ENCODE results near the gene NEUROG1. TPM values are rescaled to one million over a fixed set of nuclear protein-coding genes. Genes with fewer than 3 reads are reported as not detected.
"Not testable (repeated sequence)": the region's sequence is repeated elsewhere in the genome, so short reads cannot be mapped to it uniquely, and the experiment has no call there.

The NEUROG1 gene
- total RNA-seq, 8 experiments from 2014 or later, result 0.15 to 29.4 (median 2.3) TPM; not detected in 3

GRCh38 chr5:135497971-135498636 is 37.7 kb downstream of the NEUROG1 start:
- Histone ChIP-seq H3K4me3 (no peak overlapping the region), H3K27ac (peak overlapping the region in 1 of 2 donors; percentile 8), H3K4me1 (replicated peaks in 1 of 2) (peaks cover 30 to 44% of the 10 kb centered on the region in 2 donors)
- peak; percentile 55 to 97 (median 92) for ATAC-seq (replicated peaks in 6 of 8)
- 0 to 80% (median 58%) methylated on average over 1 to 4 of the region's 8 CpGs; no CpG with 5 or more reads in 3 of the 10 experiments for WGBS, 10 experiments
- in situ Hi-C loops (cut with MboI; ENCODE audit: low pct_unique_long_range_greater_than_20kb in 2 of 9, low sequenced_read_pairs in 9 of 9, unreplicated experiment in 9 of 9), result no loop called here

GRCh38 chr5:135495531-135495930 is 40.2 kb downstream of the NEUROG1 start:
- in situ Hi-C loops (cut with MboI; ENCODE audit: low pct_unique_long_range_greater_than_20kb in 2 of 9, low sequenced_read_pairs in 9 of 9, unreplicated experiment in 9 of 9); ATAC-seq (replicated peaks in 6 of 8); H3K27ac ChIP-seq; H3K4me3 ChIP-seq: not testable (repeated sequence)
- H3K4me1 ChIP-seq (replicated peaks in 1 of 2), result peaks cover 43 to 45% of the 10 kb centered on the region in 2 donors
- WGBS, 10 experiments, result 54 to 100% (median 69%) methylated on average over 1 to 4 of the region's 4 CpGs

- peaks cover 54 to 55% of the 10 kb centered on the region in 2 donors for H3K4me1 ChIP-seq (replicated peaks in 1 of 2)
- no peak overlapping the region for H3K4me3 ChIP-seq
- 10 to 100% (median 45%) methylated on average over 1 to 2 of the region's 5 CpGs; no CpG with 5 or more reads in 4 of the 10 experiments for WGBS, 10 experiments
- in situ Hi-C loops (cut with MboI; ENCODE audit: low pct_unique_long_range_greater_than_20kb in 2 of 9, low sequenced_read_pairs in 9 of 9, unreplicated experiment in 9 of 9), result no loop called here
- no peak overlapping the region for H3K27ac ChIP-seq
- ATAC-seq (replicated peaks in 6 of 8), result no peak
These were observed 41.6 kb downstream of the NEUROG1 start for GRCh38 chr5:135494196-135494595.

GRCh38 chr5:135493406-135494180 is 42.2 kb downstream of the NEUROG1 start:
- peak in 1 of 8 experiments; percentile 39 for ATAC-seq (replicated peaks in 6 of 8)
- in situ Hi-C loops (cut with MboI; ENCODE audit: low pct_unique_long_range_greater_than_20kb in 2 of 9, low sequenced_read_pairs in 9 of 9, unreplicated experiment in 9 of 9), result no loop called here
- no peak overlapping the region for H3K4me3 ChIP-seq
- 5 to 100% (median 49%) methylated on average over 1 to 7 of the region's 8 CpGs; no CpG with 5 or more reads in 4 of the 10 experiments for WGBS, 10 experiments
- peaks cover 50 to 51% of the 10 kb centered on the region in 2 donors for H3K4me1 ChIP-seq (replicated peaks in 1 of 2)
- H3K27ac ChIP-seq, result no peak overlapping the region

GRCh38 chr5:135492319-135492626 is 43.5 kb downstream of the NEUROG1 start:
- WGBS, 10 experiments, result 50 to 89% (median 73%) methylated on average over 1 to 2 of the region's 3 CpGs; no CpG with 5 or more reads in 4 of the 10 experiments
- Histone ChIP-seq H3K4me1 (replicated peaks in 1 of 2) (peaks cover 48 to 49% of the 10 kb centered on the region in 2 donors), H3K4me3 (no peak overlapping the region), H3K27ac (no peak overlapping the region)
- no peak for ATAC-seq (replicated peaks in 6 of 8)
- in situ Hi-C loops (cut with MboI; ENCODE audit: low pct_unique_long_range_greater_than_20kb in 2 of 9, low sequenced_read_pairs in 9 of 9, unreplicated experiment in 9 of 9), result no loop called here

- in situ Hi-C loops (cut with MboI; ENCODE audit: low pct_unique_long_range_greater_than_20kb in 2 of 9, low sequenced_read_pairs in 9 of 9, unreplicated experiment in 9 of 9), result no loop called here
- Histone ChIP-seq H3K4me1 (replicated peaks in 1 of 2) (peaks cover 43 to 48% of the 10 kb centered on the region in 2 donors), H3K4me3 (no peak overlapping the region), H3K27ac (peak overlapping the region; percentile 27 to 33)
- peak in 3 of 8 experiments; percentile 12 to 27 (median 21) for ATAC-seq (replicated peaks in 6 of 8)
- WGBS, 10 experiments, result 25 to 83% (median 40%) methylated on average over 1 to 4 of the region's 40 CpGs; no CpG with 5 or more reads in 5 of the 10 experiments
These were observed 44.0 kb downstream of the NEUROG1 start for GRCh38 chr5:135491552-135492318.

- Histone ChIP-seq H3K27ac (peak overlapping the region; percentile 27 to 33), H3K4me1 (replicated peaks in 1 of 2) (peaks cover 43 to 48% of the 10 kb centered on the region in 2 donors), H3K4me3 (no peak overlapping the region)
- in situ Hi-C loops (cut with MboI; ENCODE audit: low pct_unique_long_range_greater_than_20kb in 2 of 9, low sequenced_read_pairs in 9 of 9, unreplicated experiment in 9 of 9), result no loop called here
- 47 to 77% (median 69%) methylated on average over 2 to 11 of the region's 14 CpGs; no CpG with 5 or more reads in 4 of the 10 experiments for WGBS, 10 experiments
- ATAC-seq (replicated peaks in 6 of 8), result no peak
These were observed 44.7 kb downstream of the NEUROG1 start for GRCh38 chr5:135491038-135491551.

- ATAC-seq (replicated peaks in 6 of 8), result peak in 5 of 8 experiments; percentile 1 to 29 (median 25)
- peak overlapping the region; percentile 45 to 73 for H3K27ac ChIP-seq
- peak overlapping the region in 2 of 5 donors; percentile 8 to 23 for H3K4me3 ChIP-seq
- peaks cover 43 to 48% of the 10 kb centered on the region in 2 donors for H3K4me1 ChIP-seq (replicated peaks in 1 of 2)
- 15 to 100% (median 71%) methylated on average over 1 to 19 of the region's 49 CpGs; no CpG with 5 or more reads in 2 of the 10 experiments for WGBS, 10 experiments
- in situ Hi-C loops (cut with MboI; ENCODE audit: low pct_unique_long_range_greater_than_20kb in 2 of 9, low sequenced_read_pairs in 9 of 9, unreplicated experiment in 9 of 9), result no loop called here
These were observed 45.3 kb downstream of the NEUROG1 start for GRCh38 chr5:135490245-135491037.

GRCh38 chr5:135489466-135490244 is 46.1 kb downstream of the NEUROG1 start:
- Histone ChIP-seq H3K4me1 (replicated peaks in 1 of 2) (peaks cover 46 to 51% of the 10 kb centered on the region in 2 donors), H3K27ac (peak overlapping the region; percentile 45 to 73), H3K4me3 (peak overlapping the region; percentile 3 to 28 (median 23))
- WGBS, 10 experiments, result 0 to 27% (median 9%) methylated on average over 3 to 18 of the region's 53 CpGs; no CpG with 5 or more reads in 3 of the 10 experiments
- in situ Hi-C loops (cut with MboI; ENCODE audit: low pct_unique_long_range_greater_than_20kb in 2 of 9, low sequenced_read_pairs in 9 of 9, unreplicated experiment in 9 of 9), result no loop called here
- peak in 7 of 8 experiments; percentile 6 to 52 (median 15) for ATAC-seq (replicated peaks in 6 of 8)

GRCh38 chr5:135488727-135489465 is 46.9 kb downstream of the NEUROG1 start:
- ATAC-seq (replicated peaks in 6 of 8), result peak; percentile 76 to 89 (median 84)
- Histone ChIP-seq H3K4me3 (peak overlapping the region; percentile 5 to 28 (median 23)), H3K27ac (peak overlapping the region; percentile 45 to 73), H3K4me1 (replicated peaks in 1 of 2) (peaks cover 52 to 55% of the 10 kb centered on the region in 2 donors)
- WGBS, 10 experiments, result 0 to 3% (median 1%) methylated on average over 1 to 17 of the region's 44 CpGs; no CpG with 5 or more reads in 7 of the 10 experiments
- in situ Hi-C loops (cut with MboI; ENCODE audit: low pct_unique_long_range_greater_than_20kb in 2 of 9, low sequenced_read_pairs in 9 of 9, unreplicated experiment in 9 of 9), result no loop called here

All from motor neuron (in vitro differentiated cells).